ENCODE measurements around the gene GPATCH2. TPM values are rescaled to one million over a fixed set of nuclear protein-coding genes. Genes with fewer than 3 reads are reported as not detected.
A peak's percentile ranks its signal among the peaks of the same experiment; 100 is the strongest.

The GPATCH2 gene
- total and polyA plus RNA-seq, 8 donors = 2.7 to 9.0 (median 5.0) TPM

DNA sequence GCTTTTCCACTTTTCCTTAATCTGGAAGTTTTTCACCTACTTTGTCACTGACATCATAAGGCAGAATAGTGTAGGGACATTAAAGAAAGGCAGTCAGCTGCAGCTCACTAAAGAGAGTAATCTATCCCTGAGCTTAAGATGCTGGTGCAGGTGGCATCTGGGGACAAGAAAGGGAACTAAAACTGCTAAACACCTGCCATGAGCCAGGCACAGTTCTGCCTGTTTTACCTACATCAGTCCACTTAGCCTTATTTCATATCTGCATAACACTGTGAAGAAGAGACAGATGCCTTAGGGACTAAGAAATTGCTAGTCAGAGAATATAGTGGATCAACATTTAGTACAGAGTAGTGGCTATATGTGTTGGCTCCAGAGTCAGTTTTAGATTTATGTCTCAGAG lies 88.1 kb downstream of the GPATCH2 start:
- H3K4me3 ChIP-seq = no peak overlapping the region
- no peak for ATAC-seq
- no peak overlapping the region for H3K27ac ChIP-seq

GRCh38 chr1:217542136-217542777 lies 88.6 kb downstream of the GPATCH2 start:
- WGBS, 2 donors = 91% methylated on average over 9 of the region's 9 CpGs
- intact Hi-C loops (cut with DNase I) = no loop called here
- TF ChIP-seq CTCF (IDR thresholded peaks at IDR 0.05) = no peak
- no peak for ATAC-seq
- no peak for DNase-seq
- no peak overlapping the region for H3K27ac ChIP-seq
- no peak for FAIRE-seq
- no peaks in the 10 kb centered on the region for H3K4me1 ChIP-seq
- no peaks in the 10 kb centered on the region for H3K36me3 ChIP-seq
- H3K9me3 ChIP-seq = no peaks in the 10 kb centered on the region
- no peak overlapping the region for H3K4me3 ChIP-seq
- H3K27me3 ChIP-seq = no peaks in the 10 kb centered on the region

More for the DNA sequence above, 88.1 kb downstream of the GPATCH2 start:
- intact Hi-C loops (cut with DNase I) = no loop called here
- no peaks in the 10 kb centered on the region for H3K9me3 ChIP-seq
- TF ChIP-seq CTCF (IDR thresholded peaks at IDR 0.05) = no peak
- FAIRE-seq (no peak), DNase-seq (no peak)
- no peaks in the 10 kb centered on the region for H3K36me3 ChIP-seq
- H3K4me1 ChIP-seq = no peaks in the 10 kb centered on the region
- no peaks in the 10 kb centered on the region for H3K27me3 ChIP-seq

DNA sequence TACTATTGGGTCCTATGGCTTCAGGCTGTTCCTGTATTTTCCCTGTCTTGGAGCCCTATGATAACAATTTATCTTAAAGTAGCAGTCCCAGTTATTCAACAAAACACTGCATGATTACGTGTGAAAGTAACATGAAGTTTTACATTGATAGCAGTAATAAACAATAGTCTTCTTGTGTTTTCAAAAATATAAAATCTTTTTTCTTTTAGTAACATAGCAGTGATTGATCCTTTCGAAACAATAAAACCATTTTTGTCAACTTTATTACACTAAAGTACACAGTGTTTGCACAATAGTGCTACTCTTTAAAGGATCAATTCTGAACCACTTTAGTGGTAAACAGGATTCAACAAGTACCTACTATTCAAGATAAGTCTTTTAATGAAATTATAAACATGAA lies 90.6 kb downstream of the GPATCH2 start:
- no peak for FAIRE-seq
- ATAC-seq = no peak

GRCh38 chr1:217539510-217539909 lies 91.4 kb downstream of the GPATCH2 start:
- no peaks in the 10 kb centered on the region for H3K27me3 ChIP-seq
- TF ChIP-seq CTCF (IDR thresholded peaks at IDR 0.05) = no peak
- no peaks in the 10 kb centered on the region for H3K9me3 ChIP-seq
- peaks cover 0 to 4% (median 0%) of the 10 kb centered on the region in 3 donors for H3K4me1 ChIP-seq
- H3K36me3 ChIP-seq = no peaks in the 10 kb centered on the region
- 83 to 86% methylated on average over 2 of the region's 2 CpGs for WGBS, 2 donors
- no peak for ATAC-seq
- no peak overlapping the region for H3K27ac ChIP-seq
- DNase-seq = no peak
- intact Hi-C loops (cut with DNase I) = no loop called here
- no peak overlapping the region for H3K4me3 ChIP-seq
- peak; percentile 65 for FAIRE-seq

More for the DNA sequence above, 90.6 kb downstream of the GPATCH2 start:
- intact Hi-C loops (cut with DNase I) = no loop called here
- WGBS, 2 donors = 66 to 74% methylated on average over 2 of the region's 2 CpGs
- no peaks in the 10 kb centered on the region for H3K27me3 ChIP-seq
- TF ChIP-seq CTCF (IDR thresholded peaks at IDR 0.05) = no peak
- H3K27ac ChIP-seq = no peak overlapping the region
- no peaks in the 10 kb centered on the region for H3K4me1 ChIP-seq
- no peaks in the 10 kb centered on the region for H3K9me3 ChIP-seq
- H3K36me3 ChIP-seq = no peaks in the 10 kb centered on the region
- DNase-seq = no peak
- no peak overlapping the region for H3K4me3 ChIP-seq

- peaks cover 0 to 5% (median 0%) of the 10 kb centered on the region in 3 donors for H3K4me1 ChIP-seq
- no peaks in the 10 kb centered on the region for H3K27me3 ChIP-seq
- 94 to 99% methylated on average over 9 of the region's 9 CpGs for WGBS, 2 donors
- TF ChIP-seq CTCF (IDR thresholded peaks at IDR 0.05) = peak in 1 of 4 donors; percentile 7
- ATAC-seq (peak in 1 of 4 donors; percentile 48), DNase-seq (no peak), FAIRE-seq (no peak)
- no peaks in the 10 kb centered on the region for H3K9me3 ChIP-seq
- no peaks in the 10 kb centered on the region for H3K36me3 ChIP-seq
- H3K27ac ChIP-seq = peak overlapping the region in 1 of 4 donors; percentile 10
- intact Hi-C loops (cut with DNase I) = no loop called here
- no peak overlapping the region for H3K4me3 ChIP-seq
These were observed 95.1 kb downstream of the GPATCH2 start for GRCh38 chr1:217535601-217536377.

Data from pancreas (tissue), 10 donors.